HT1080 (cell line): ENCODE data around the gene DPP10. TPM values are rescaled to one million over a fixed set of nuclear protein-coding genes. Genes with fewer than 3 reads are reported as not detected.

ENCODE experiments used
- DNase-seq: peaks from one replicate; pipeline ENCODE4 v3.0.0-alpha.2; 2015; ENCODE audit warnings: low read depth
- total RNA-seq: library from RNA; depleted of rRNA; stranded (reverse); fragments of >200 nt; shearing (Covaris generic); gene quantifications from 2 replicates; pipeline ENCODE4 v1.2.3, GENCODE V29; 2014

DPP10 gene
- total RNA-seq, 1 experiment from 2014 or later: not detected

DNA sequence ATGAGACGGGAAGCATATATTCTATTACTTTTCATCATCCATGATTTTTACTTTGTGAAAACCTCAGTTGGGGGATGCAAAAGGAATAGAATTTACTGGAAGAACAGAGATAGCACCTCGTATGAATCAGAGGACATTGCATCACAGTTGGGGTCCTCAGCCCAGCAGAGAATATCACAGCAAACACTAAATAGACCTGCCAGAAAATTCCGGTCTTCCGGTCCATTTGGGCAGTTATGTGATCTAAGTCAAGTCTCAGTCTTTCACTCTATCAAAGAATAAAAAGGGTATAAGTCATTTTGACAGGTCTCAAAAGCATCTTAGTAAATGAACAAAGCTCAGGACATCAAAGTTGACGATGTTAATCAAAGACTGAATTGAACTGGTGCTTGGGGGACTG, 1100.6 kb downstream of the DPP10 start:
- DNase-seq: no peak

- no peak for DNase-seq
These were observed 1101.0 kb downstream of the DPP10 start for GRCh38 chr2:115543461-115543860.

DNA sequence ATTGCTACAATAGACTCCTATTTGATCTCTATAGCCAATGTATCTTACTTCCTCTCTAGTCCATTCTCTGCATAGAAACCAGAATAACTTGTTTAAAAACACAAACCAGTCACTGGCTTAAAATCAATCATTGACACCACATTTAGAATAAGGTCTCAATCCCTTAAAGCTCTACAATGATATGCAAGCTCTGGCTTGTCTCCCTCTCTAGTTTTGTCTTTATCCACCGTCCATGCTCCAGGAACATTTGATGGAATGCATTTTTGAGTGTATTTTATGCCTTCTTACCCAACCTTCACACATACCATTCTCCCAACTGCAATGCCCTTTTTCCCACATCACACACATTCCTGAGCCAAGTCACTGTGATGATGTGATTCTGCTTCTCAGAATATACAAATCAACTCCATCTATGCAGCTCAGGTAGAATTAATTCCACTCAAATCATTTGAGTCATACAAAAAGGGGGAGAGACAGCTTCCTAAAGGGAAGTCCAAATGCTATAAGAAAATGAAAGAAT, 1107.2 kb downstream of the DPP10 start:
- DNase-seq: no peak

GRCh38 chr2:115552726-115553125, 1110.3 kb downstream of the DPP10 start:
- DNase-seq: no peak

DNA sequence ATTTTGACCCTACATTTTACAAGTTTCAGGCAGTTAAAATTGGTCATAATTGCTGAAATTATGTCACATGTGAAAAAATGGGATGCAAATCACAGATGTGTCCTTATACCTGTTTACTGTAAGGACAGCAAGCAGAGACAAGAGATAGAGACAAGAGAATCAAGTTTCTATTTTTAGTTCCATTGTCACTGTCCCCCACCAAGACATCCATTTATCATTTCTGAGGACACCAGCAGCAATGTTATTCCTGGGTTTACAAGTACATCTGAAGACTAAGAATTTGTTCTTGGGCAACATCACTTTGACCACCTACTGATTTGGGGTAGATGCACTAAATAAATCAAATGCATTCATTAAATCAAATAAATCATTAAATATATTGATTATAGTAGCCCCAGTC, 1111.7 kb downstream of the DPP10 start:
- DNase-seq: no peak

GRCh38 chr2:115558725-115559124, 1116.3 kb downstream of the DPP10 start:
- DNase-seq: no peak

GRCh38 chr2:115560666-115561065, 1118.2 kb downstream of the DPP10 start:
- DNase-seq: peak; percentile 49

GRCh38 chr2:115568643-115569042, 1126.2 kb downstream of the DPP10 start:
- DNase-seq: no peak

DNA sequence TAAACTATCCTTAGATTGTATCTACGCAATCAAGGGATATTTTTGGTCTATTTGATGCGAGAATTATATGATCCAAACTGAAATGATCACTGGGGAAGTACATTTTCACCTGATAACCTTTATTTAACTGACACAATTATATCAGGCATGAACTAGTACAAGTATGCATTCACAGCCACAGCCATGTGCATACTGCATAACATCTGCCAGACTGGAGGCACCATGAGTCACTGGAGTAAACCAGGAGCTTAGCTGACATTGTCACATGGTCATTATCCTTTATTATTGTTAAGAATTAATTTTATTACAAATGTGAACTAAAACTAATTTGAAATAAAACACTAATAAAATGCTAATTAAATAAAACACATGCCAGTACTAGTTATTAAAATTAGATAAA, 1127.1 kb downstream of the DPP10 start:
- DNase-seq: no peak

DNA sequence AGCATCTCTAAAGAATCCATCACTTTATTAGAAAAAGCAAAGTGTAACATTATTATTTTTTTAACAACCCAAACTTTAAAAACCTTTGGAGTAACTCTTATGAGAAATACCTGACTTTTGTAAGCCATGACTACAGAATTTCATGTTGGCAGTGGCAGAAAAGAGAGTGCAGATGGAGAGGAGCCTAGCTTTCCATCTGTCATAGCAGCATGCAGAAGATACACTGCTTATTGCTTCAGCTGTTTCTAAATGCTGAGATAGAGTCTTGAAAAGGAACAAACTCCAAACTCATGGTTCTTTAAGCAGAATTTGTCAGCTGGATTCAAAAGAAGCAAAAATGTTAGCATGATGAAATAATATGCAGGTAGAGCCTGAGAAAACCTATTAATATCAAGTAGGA, 1130.3 kb downstream of the DPP10 start:
- no peak for DNase-seq

DNA sequence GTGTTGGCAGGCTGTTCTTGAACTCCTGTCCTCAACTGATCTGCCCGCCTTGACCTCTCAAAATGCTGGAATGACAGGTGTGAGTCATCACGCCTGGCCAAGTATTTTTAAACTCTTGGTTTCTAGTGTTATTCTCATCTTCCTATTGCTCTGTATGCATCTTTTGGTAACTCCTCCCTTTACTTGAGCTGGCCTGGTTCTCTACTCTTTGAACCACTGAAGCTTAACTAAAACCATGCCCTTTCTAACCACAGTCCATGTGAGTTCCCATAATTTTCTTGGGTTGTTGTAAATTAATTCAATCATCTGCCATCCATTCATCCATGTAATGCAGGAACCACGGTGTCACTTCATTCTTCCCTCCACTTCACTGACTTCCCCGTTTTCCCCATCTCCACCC, 1131.3 kb downstream of the DPP10 start:
- DNase-seq: no peak

GRCh38 chr2:115574667-115575066, 1132.2 kb downstream of the DPP10 start:
- DNase-seq: no peak

DNA sequence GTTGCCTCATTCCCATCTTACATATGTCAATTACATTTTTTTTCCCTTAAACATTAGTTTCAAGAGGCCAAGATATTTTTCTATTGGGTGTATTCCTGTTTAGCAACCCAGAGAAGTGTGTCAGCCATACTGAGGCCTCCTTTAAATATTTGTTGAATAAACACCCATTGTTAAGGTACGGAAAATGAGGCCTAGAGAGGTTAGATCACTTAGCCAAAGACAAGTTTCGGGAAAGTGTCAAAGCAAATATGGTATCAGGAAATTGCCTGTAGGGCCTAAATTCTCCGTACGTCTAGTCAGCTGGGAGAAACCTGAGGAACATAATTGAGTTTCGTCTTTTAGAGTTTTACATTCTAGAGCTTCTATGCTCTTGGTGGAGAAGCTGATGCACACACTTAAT, 1138.3 kb downstream of the DPP10 start:
- DNase-seq: no peak

DNA sequence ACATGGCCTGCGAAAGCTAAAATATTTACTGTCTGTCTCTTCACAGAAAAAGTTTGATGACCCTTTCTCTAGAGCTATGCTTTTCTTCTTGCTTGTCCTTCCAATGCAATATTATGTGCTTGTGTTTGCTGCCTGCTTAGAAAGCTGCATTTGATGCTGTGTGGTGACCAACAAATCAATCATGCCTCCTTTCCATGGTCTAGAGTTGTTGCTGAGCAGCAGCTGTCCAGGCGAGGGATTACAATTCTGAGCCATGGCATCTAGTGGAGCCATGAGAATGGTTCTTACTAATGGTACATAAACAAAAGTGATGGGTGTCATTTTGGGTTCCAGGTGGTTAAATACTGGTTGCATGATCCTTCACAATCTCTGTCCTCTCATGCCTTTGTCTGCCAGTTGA, 1142.1 kb downstream of the DPP10 start:
- no peak for DNase-seq

- DNase-seq: no peak
These were observed 1154.4 kb downstream of the DPP10 start for GRCh38 chr2:115596659-115597375.

GRCh38 chr2:115603285-115603684, 1160.8 kb downstream of the DPP10 start:
- no peak for DNase-seq

- no peak for DNase-seq
These were observed 1163.9 kb downstream of the DPP10 start for GRCh38 chr2:115606350-115606749.

GRCh38 chr2:115609978-115610377, 1167.5 kb downstream of the DPP10 start:
- DNase-seq: no peak

GRCh38 chr2:115610888-115611287, 1168.4 kb downstream of the DPP10 start:
- DNase-seq: no peak

DNA sequence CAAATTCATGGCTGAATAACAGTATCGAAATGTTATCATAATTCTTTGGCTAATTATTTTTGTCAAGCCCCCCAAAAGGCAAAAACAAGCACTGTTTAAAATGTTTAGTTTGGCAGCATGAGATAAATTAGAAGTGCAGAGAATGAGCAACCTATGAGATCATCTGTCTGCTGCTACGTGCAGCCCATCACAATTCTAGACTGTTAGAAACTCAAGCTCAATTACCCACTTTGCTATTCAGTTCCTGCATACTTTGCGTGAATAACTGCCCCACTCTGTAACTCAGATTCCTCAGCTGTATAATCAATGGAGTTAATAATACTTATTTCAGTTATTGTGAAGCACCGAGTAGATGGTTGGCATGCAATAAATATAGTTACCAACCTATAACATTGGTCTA, 1181.9 kb downstream of the DPP10 start:
- DNase-seq: no peak

GRCh38 chr2:115634578-115634977, 1192.1 kb downstream of the DPP10 start:
- no peak for DNase-seq

GRCh38 chr2:115635430-115635829, 1193.0 kb downstream of the DPP10 start:
- DNase-seq: no peak

GRCh38 chr2:115649731-115650130, 1207.3 kb downstream of the DPP10 start:
- no peak for DNase-seq

DNA sequence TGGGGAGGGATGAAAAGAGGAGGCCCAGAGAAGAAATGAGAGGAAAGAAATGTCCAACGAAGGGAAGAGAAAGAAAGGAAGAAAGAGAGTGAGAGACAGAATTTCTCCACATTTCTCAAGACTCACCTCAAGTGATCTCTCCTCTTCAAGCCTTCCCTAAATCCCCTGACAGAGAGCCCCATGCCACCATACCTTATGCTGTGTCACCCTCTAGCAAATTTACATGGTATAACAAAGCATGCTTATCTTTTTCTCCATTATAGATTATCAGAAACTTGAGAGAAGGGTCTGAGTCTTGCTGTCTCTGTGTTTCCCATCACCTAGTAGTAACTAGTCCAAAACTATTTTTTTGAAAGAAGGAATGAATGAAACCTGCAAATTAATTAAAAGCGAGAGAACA, 1208.4 kb downstream of the DPP10 start:
- no peak for DNase-seq
